NK-92 (cell line): ENCODE results near the gene ANKFY1.
"Not testable (repeated sequence)": the region's sequence is repeated elsewhere in the genome, so short reads cannot be mapped to it uniquely, and the experiment has no call there.

Experiments used
- DNase-seq: peaks from one replicate; lab custom pipeline; 2025; ENCODE audit not compliant: unreplicated experiment; lab: John Stamatoyannopoulos, UW

ANKFY1 gene

DNA sequence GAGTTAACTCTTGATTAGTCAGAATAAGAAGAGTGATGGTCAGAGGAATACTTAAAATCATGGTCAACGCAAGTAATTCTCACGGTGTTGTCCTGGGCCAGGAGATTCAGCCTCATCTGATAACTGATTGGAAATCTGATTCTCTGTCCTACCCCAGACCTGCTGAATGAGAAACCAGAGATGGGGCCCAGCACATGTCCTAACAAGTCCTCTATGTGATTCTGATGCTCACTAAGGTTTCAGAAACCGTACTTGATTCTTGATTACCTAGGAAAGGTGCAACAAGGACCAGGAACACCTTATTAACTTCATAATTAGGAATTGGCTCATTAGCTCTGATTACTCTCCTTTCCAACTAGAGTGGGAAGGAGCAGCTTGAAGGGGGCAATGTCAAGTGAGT, 44.5 kb downstream of the ANKFY1 start:
- DNase-seq = no peak

DNA sequence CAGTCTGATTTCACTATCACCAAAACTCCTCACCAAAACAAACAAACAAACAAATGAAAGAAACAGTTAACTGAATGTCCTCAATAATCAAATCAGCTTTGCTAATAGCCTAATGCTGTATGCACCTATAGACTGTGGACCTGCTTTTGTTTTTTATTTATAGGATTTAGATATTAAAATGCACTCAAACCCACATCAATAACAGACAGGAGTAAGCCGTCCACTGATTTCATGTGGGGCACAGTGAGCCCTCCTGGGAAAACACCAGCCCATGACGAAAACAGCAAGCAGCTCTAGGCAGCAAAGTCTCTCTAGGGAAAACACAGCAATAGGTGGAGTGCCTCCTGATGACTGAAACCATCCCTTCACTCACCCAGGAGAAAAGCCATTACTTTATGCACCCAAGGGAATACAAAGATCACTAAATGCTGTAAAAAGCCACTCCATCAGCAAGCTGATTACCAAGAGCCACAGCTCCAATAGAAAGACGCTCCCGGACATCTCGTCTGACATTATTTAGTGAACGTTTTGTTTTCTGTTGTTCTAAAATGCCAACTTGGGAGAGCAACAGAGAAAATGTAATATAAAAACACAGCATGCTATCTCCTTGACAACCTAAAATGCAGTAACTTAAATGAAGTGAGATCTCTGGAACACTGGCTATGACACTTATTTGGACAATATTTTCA, 47.8 kb downstream of the ANKFY1 start:
- DNase-seq = no peak

DNA sequence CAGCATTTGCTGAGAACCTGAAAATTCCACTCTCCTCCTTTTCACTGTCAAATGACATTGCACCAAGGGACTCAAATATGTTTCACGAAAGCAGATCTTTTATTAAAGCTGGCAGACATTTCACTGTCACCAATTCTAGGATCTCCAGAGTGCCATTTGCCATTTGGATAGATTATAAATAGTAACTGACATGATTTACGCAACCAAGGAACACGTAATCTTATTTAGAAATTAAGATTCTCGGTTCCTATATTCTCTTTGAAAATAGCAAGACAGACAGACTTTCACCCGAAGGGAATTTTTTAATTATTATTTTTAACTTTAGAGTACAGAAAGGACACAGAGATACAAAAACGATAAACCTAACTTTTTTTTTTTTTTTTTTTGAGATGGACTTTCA, 49.6 kb downstream of the ANKFY1 start:
- no peak for DNase-seq

GRCh38 chr17:4209611-4210010, 54.2 kb downstream of the ANKFY1 start:
- DNase-seq = no peak

GRCh38 chr17:4208238-4208637, 55.5 kb downstream of the ANKFY1 start:
- DNase-seq = no peak

GRCh38 chr17:4206962-4207361, 56.8 kb downstream of the ANKFY1 start:
- no peak for DNase-seq

- no peak for DNase-seq
Measured at GRCh38 chr17:4205917-4206316, 57.9 kb downstream of the ANKFY1 start.

DNA sequence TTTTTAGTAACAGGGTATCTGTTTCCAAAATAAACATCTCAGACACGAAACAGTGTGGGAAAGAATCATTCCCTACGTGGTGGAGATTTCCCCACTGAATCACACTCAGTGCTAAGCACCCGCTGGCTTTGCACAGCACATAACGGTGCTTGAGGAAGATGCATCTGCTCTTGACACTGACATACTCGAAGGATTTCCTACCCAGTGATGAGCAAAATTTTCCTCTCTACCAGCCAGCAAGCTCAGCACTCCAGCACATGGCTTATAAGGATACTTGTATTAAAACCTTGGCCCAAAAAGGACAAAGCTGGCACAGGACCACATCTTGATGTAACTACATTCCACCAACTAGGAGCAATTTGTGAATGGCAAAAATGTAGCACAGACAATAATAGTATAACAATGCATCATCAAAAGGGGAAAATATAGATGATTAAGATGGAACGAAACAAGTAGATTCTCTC, 59.0 kb downstream of the ANKFY1 start:
- DNase-seq = no peak

DNA sequence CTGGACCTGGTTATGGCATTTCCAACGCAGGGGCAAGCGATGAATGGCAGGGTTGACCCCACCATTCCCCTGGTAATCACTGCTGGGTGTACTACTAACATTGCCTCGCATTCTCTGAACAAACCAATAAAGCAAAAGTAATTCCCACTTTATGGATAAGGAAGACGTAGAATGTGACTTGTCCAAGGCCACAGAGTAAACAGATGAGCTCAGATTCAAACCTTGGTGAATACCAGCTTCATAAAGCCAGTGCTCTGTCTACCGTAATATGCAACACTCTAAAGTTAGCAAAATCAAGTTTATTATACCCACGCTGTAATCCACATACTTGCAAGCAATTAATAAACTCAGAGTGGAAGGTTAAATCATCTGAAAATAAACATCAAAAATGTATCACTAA, 59.6 kb downstream of the ANKFY1 start:
- DNase-seq = no peak

- DNase-seq = no peak
Measured at GRCh38 chr17:4201226-4201625, 62.6 kb downstream of the ANKFY1 start.

GRCh38 chr17:4199818-4200402, 63.9 kb downstream of the ANKFY1 start:
- no peak for DNase-seq

GRCh38 chr17:4198995-4199394, 64.8 kb downstream of the ANKFY1 start:
- no peak for DNase-seq

- no peak for DNase-seq
Measured at GRCh38 chr17:4195306-4195705, 68.5 kb downstream of the ANKFY1 start.

GRCh38 chr17:4194796-4195195, 69.0 kb downstream of the ANKFY1 start:
- no peak for DNase-seq

DNA sequence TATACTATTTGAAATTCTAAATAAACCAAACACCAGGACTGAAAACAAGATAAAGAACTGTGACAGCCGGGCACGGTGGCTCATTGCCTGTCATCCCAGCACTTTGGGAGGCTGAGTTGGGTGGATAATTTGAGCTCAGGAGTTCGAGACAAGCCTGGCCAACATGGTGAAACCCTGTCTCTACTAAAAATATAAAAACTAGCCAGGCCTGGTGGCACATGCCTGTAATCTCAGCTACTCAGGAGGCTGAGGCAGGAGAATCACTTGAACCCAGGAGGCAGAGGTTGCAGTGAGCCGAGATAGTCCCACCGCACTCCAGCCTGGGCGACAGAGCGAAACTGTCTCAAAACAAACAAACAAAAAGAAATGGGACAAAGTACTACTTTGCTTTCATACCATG, 73.0 kb downstream of the ANKFY1 start:
- not testable (repeated sequence) for DNase-seq

GRCh38 chr17:4189280-4189679, 74.5 kb downstream of the ANKFY1 start:
- no peak for DNase-seq

DNA sequence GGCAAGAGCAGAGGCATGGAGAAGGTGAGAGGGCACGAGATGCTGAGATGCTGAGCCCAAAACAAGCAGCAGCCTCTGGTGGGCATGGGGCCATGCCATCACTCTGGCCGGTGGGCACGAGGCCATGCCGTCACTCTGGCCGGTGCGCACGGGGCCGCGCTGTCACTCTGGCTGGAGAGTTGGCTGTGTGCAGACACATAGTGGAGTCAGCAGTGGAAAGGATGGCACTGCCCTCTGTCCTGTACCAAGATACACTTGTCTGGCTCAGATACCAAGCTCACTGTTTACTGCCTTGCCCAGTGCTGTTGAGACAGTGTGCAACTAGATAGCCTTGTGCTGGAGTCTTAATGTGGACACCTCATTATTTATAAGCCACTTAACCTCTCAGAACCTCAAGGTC, 75.7 kb downstream of the ANKFY1 start:
- no peak for DNase-seq

DNA sequence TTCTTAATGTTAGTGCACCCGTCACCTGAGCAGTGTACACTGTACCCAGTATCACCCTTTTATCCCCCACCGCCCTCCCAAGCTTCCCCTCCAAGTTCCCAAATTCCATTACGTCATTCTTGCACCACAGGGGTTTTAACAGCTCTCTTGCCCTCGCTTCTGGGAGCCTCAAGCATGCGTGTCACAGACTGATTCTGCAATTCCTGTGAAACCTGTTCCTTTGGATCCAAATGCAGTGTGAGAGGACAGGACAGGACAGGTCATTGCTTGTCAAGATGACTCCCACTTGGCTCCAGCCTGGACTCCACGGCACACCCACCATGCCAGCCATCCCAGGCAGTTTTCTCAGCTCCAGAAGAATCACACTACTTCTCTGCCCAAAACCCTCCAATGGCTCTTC, 76.7 kb downstream of the ANKFY1 start:
- DNase-seq = no peak

- DNase-seq = no peak
Measured at GRCh38 chr17:4186357-4186881, 77.4 kb downstream of the ANKFY1 start.

DNA sequence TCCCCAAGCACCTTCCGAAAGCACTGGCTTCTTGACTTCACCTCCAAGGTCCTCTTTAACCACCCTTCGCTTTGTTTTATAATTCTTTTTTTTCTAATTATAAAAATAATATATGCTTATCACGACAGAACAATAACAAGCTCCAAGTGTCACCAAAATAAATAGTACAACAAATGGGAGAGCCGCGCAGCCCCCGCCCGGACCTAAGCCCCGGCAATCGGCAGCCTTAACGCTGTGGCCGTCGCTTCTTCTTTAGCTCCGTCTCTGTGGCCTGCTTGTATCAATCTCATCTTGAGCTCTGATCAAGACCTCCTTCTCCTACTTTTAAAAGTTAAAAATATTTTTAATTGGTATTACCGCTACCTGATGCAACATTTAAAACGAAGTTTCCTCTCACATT, 78.1 kb downstream of the ANKFY1 start:
- no peak for DNase-seq

- no peak for DNase-seq
Measured at GRCh38 chr17:4184811-4185210, 79.0 kb downstream of the ANKFY1 start.

- DNase-seq = no peak
Measured at GRCh38 chr17:4182043-4182442, 81.7 kb downstream of the ANKFY1 start.

DNA sequence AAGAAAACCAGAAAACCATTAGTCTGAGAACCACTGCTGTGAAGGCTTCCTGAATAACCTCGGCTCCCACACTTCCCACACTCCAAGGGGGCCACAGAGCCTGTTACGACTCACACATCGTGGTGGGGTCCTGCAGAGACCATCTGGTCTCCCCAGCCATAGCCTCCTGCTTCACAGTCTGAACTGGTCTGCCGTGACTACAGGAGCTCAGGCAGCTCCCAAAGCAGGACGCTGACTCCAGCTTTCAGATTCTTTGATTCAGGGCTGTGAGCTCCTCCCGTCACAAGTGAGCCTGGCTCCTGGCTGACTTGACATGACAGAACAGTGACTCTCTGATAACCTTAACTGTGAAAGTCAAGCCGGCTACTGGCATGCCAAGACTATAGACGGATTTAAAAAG, 83.0 kb downstream of the ANKFY1 start:
- DNase-seq = no peak
